H9 (cell line): Measurements from ENCODE around the gene KIF18B. TPM values are rescaled to one million over a fixed set of nuclear protein-coding genes. Genes with fewer than 3 reads are reported as not detected.

Experiments used
- DNase-seq: peaks from one replicate; pipeline ENCODE4 v3.0.0-alpha.2; 2017
- H2AFZ ChIP-seq: one replicate; pipeline ENCODE4 v1.6.1; 2013; ENCODE audit warnings: mild to moderate bottlenecking, low read length, control low read depth, moderate library complexity
- H2AK5ac ChIP-seq: 2 replicates; pipeline ENCODE4 v1.6.1; 2013; ENCODE audit warnings: low read length, control low read depth, mixed read lengths; ENCODE audit not compliant: insufficient read length
- H2BK120ac ChIP-seq: one replicate; pipeline ENCODE4 v1.6.1; 2013; ENCODE audit warnings: low read depth, mild to moderate bottlenecking, low read length, control low read depth, inconsistent platforms; ENCODE audit not compliant: poor library complexity, severe bottlenecking
- H2BK12ac ChIP-seq: 2 replicates; pipeline ENCODE4 v1.6.1; 2013; ENCODE audit warnings: low read length, control low read depth, mixed read lengths, low read depth; ENCODE audit not compliant: insufficient read length
- H2BK15ac ChIP-seq: 2 replicates; pipeline ENCODE4 v1.6.1; 2013; ENCODE audit warnings: low read depth, low read length, control low read depth
- H2BK20ac ChIP-seq: one replicate; pipeline ENCODE4 v1.6.1; 2013; ENCODE audit warnings: low read depth, mild to moderate bottlenecking, low read length, control low read depth, inconsistent platforms; ENCODE audit not compliant: poor library complexity, severe bottlenecking
- H2BK5ac ChIP-seq: 2 replicates; pipeline ENCODE4 v1.6.1; 2013; ENCODE audit warnings: low read length, control low read depth, mixed read lengths; ENCODE audit not compliant: insufficient read length
- H3K14ac ChIP-seq: 2 replicates; pipeline ENCODE4 v1.6.1; 2013; ENCODE audit warnings: low read length, control low read depth; ENCODE audit not compliant: insufficient read depth
- H3K18ac ChIP-seq: 2 replicates; pipeline ENCODE4 v1.6.1; 2013; ENCODE audit warnings: low read depth, mild to moderate bottlenecking, mixed read lengths, low read length, control low read depth; ENCODE audit not compliant: insufficient read length
- H3K23ac ChIP-seq: 2 replicates; pipeline ENCODE4 v1.6.1; 2013; ENCODE audit warnings: low read length, control low read depth, mixed read lengths, low read depth; ENCODE audit not compliant: insufficient read length
- H3K23me2 ChIP-seq: 2 replicates; pipeline ENCODE4 v1.6.1; 2013; ENCODE audit warnings: low read depth, mild to moderate bottlenecking, mixed read lengths, low read length, control low read depth; ENCODE audit not compliant: insufficient read length, poor library complexity, severe bottlenecking
- H3K27ac ChIP-seq: 2 replicates; pipeline ENCODE4 v1.5.1; 2013; ENCODE audit warnings: low read length, control low read depth, mixed read lengths, low read depth; ENCODE audit not compliant: insufficient read length
- H3K27me3 ChIP-seq: 2 replicates; pipeline ENCODE4 v1.6.1; 2013; ENCODE audit warnings: low read length, control low read depth, inconsistent platforms; ENCODE audit not compliant: insufficient read depth
- H3K4ac ChIP-seq: 2 replicates; pipeline ENCODE4 v1.6.1; 2013; ENCODE audit warnings: low read depth, mild to moderate bottlenecking, control low read depth, inconsistent platforms, low read length, moderate library complexity
- H3K4me1 ChIP-seq: 2 replicates; pipeline ENCODE4 v1.6.1; 2013; ENCODE audit warnings: low read length, control low read depth, inconsistent platforms; ENCODE audit not compliant: insufficient read depth
- H3K4me2 ChIP-seq: 2 replicates; pipeline ENCODE4 v1.6.1; 2013; ENCODE audit warnings: low read length, control low read depth, mixed read lengths; ENCODE audit not compliant: insufficient read length, insufficient read depth
- H3K56ac ChIP-seq: 2 replicates; pipeline ENCODE4 v1.6.1; 2013; ENCODE audit warnings: low read depth, mild to moderate bottlenecking, mixed read lengths, low read length, control low read depth; ENCODE audit not compliant: insufficient read length
- H3K79me1 ChIP-seq: 2 replicates; pipeline ENCODE4 v1.6.1; 2013; ENCODE audit warnings: low read depth, mild to moderate bottlenecking, moderate library complexity, low read length, control low read depth, inconsistent platforms; ENCODE audit not compliant: insufficient read depth, poor library complexity, severe bottlenecking
- H3K79me2 ChIP-seq: 2 replicates; pipeline ENCODE4 v1.6.1; 2013; ENCODE audit warnings: low read length, control low read depth, inconsistent platforms; ENCODE audit not compliant: insufficient read depth
- H3K9ac ChIP-seq: 2 replicates; pipeline ENCODE4 v1.6.1; 2013; ENCODE audit warnings: low read length, control low read depth, mixed read lengths; ENCODE audit not compliant: insufficient read length; ENCODE audit errors: extremely low read depth
- H3K9me3 ChIP-seq: one replicate; pipeline ENCODE4 v1.6.1; 2013; ENCODE audit warnings: low read depth, low read length, inconsistent platforms; ENCODE audit not compliant: control insufficient read depth
- H3T11ph ChIP-seq: one replicate; pipeline ENCODE4 v1.6.1; 2013; ENCODE audit warnings: mild to moderate bottlenecking, low read length, control low read depth, inconsistent platforms
- H4K20me1 ChIP-seq: one replicate; pipeline ENCODE4 v1.6.1; 2013; ENCODE audit not compliant: control insufficient read depth, insufficient read length, insufficient read depth
- H4K5ac ChIP-seq: 2 replicates; pipeline ENCODE4 v1.6.1; 2013; ENCODE audit warnings: low read depth, mild to moderate bottlenecking, mixed read lengths, low read length, control low read depth; ENCODE audit not compliant: insufficient read length
- H4K8ac ChIP-seq: replicated peaks from 2 replicates; pipeline ENCODE4 v1.6.1; 2013; ENCODE audit warnings: low read length, control low read depth, mixed read lengths, low read depth; ENCODE audit not compliant: insufficient read length
- H4K91ac ChIP-seq: 2 replicates; pipeline ENCODE4 v1.6.1; 2013; ENCODE audit warnings: low read depth, mild to moderate bottlenecking, moderate library complexity, mixed read lengths, low read length, control low read depth; ENCODE audit not compliant: insufficient read length
- H3K27ac Mint-ChIP-seq, 3 experiments: 2 replicates in 2 of 3; 3 replicates in 1 of 3; pipeline ENCODE4 v1.8.0; 2020 to 2021; ENCODE audit warnings: mixed read lengths in 3 of 3, mild to moderate bottlenecking in 1 of 3, moderate library complexity in 1 of 3
- H3K27me3 Mint-ChIP-seq: 2 replicates; pipeline ENCODE4 v1.8.0; 2021; ENCODE audit warnings: low read depth, mild to moderate bottlenecking, moderate library complexity, mixed read lengths
- H3K36me3 Mint-ChIP-seq, 3 experiments: 2 replicates in 2 of 3; 3 replicates in 1 of 3; pipeline ENCODE4 v1.8.0; 2020 to 2021; ENCODE audit warnings: low read depth in 3 of 3, mixed read lengths in 3 of 3; ENCODE audit not compliant: insufficient read depth in 1 of 3
- H3K4me1 Mint-ChIP-seq, 2 experiments: 2 replicates each; pipeline ENCODE4 v1.8.0; 2020; ENCODE audit warnings: mixed read lengths in 2 of 2
- H3K4me3 Mint-ChIP-seq, 2 experiments: 2 replicates in 1 of 2; 3 replicates in 1 of 2; pipeline ENCODE4 v1.8.0; 2020 to 2021; ENCODE audit warnings: mild to moderate bottlenecking in 2 of 2, mixed read lengths in 2 of 2, moderate library complexity in 1 of 2
- H3K9me3 Mint-ChIP-seq, 2 experiments: 2 replicates in 1 of 2; 3 replicates in 1 of 2; pipeline ENCODE4 v1.8.0; 2020; ENCODE audit warnings: mild to moderate bottlenecking in 2 of 2, mixed read lengths in 2 of 2, moderate library complexity in 1 of 2
- whole genome bisulfite sequencing: extraction: QIAGEN DNeasy Blood & Tissue Kit; methylation state at CpG from one replicate; pipeline ENCODE4 v1.1.7; 2013; ENCODE audit warnings: missing lambda C conversion rate, low lambda C conversion rate, mixed read lengths; ENCODE audit not compliant: insufficient read length; ENCODE audit errors: extremely low coverage; 5-methylcytosine and 5-hydroxymethylcytosine counted together
- total RNA-seq: library from RNA; stranded (reverse); gene quantifications from 2 replicates; pipeline ENCODE4 v1.2.1, GENCODE V29; 2021
- TF ChIP-seq, protein P1 (sequence below): fragments of 200-600 bp; sonication (generic); conservative IDR thresholded peaks from 3 replicates; pipeline ENCODE4 v1.8.0; 2021; ENCODE audit warnings: antibody characterized with exemption, mild to moderate bottlenecking

The KIF18B gene
- total RNA-seq, 1 experiment from 2014 or later: 51.8 TPM

DNA sequence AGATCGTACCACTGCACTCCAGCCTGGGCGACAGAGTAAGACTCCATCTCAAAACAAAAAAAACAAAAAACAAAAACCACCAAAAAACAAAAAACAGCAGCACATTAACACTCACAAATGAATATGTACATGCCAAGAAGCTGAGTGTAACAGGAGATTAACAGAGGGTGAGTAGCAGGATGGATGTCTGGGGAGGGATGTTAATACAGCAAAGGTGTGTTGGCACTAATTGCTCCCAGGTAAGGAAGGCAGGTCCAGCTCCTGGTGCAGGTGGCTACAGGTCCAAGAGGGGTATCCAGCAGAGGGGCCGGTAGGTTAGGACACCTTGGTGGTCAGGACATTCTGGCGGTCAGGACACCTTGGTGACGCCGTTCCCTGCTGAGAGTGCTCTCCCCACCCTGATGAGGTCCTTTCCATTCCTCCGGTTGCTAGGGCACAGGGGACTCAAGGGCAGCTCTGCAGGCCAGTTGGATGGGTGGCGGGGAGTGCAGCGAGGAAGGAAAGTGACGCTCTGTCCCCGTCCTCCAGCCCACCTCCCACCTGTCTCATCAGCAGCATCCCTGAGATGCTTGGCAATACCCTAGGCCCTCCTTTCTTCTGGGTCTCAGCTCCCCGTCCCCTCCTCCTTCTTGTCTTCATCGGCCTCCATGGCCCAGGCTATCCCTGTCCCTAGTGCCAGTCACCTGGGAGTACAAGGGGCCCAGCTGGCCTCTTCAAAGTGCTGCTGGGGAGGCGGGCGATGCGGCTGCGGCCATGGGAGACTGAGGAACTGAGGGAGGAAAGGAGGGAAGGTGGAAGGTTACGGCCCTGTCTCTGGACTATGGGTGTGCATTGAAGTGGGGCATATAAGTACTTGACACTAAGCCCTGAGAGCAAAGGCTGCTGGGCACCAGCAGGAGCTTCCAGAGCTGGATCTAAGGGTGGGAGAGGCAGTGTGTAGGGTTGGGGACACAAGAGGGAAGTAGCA lies 21.6 kb downstream of the KIF18B start:
- no peak overlapping the region for H3K4ac ChIP-seq
- H2BK12ac ChIP-seq: no peak overlapping the region
- TF ChIP-seq, protein P1, sequence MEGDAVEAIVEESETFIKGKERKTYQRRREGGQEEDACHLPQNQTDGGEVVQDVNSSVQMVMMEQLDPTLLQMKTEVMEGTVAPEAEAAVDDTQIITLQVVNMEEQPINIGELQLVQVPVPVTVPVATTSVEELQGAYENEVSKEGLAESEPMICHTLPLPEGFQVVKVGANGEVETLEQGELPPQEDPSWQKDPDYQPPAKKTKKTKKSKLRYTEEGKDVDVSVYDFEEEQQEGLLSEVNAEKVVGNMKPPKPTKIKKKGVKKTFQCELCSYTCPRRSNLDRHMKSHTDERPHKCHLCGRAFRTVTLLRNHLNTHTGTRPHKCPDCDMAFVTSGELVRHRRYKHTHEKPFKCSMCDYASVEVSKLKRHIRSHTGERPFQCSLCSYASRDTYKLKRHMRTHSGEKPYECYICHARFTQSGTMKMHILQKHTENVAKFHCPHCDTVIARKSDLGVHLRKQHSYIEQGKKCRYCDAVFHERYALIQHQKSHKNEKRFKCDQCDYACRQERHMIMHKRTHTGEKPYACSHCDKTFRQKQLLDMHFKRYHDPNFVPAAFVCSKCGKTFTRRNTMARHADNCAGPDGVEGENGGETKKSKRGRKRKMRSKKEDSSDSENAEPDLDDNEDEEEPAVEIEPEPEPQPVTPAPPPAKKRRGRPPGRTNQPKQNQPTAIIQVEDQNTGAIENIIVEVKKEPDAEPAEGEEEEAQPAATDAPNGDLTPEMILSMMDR: no peak
- Mint-ChIP-seq H3K27me3 (peaks cover 7% of the 10 kb centered on the region), H3K9me3 (no peaks in the 10 kb centered on the region), H3K36me3 (peaks cover 37 to 60% (median 55%) of the 10 kb centered on the region in 3 experiments), H3K4me3 (no peak overlapping the region), H3K4me1 (peaks cover 7 to 22% of the 10 kb centered on the region in 2 experiments), H3K27ac (peak overlapping the region in 1 of 3 experiments; percentile 71; a peak in 2 of 7 replicates)
- H2AK5ac ChIP-seq: no peak overlapping the region
- no peak for DNase-seq
- no peak overlapping the region for H3K14ac ChIP-seq
- H3K27ac ChIP-seq: no peak overlapping the region
- H3K79me2 ChIP-seq: no peaks in the 10 kb centered on the region
- H2BK120ac ChIP-seq: no peak overlapping the region
- no peak overlapping the region for H4K91ac ChIP-seq
- no peak overlapping the region for H3K56ac ChIP-seq
- no CpG with 5 or more reads among the region's 18 CpGs for WGBS
- H4K5ac ChIP-seq: no peak overlapping the region
- H2BK15ac ChIP-seq: no peak overlapping the region
- no peak overlapping the region for H3K9ac ChIP-seq
- no peaks in the 10 kb centered on the region for H3K9me3 ChIP-seq
- no peak overlapping the region for H2BK20ac ChIP-seq
- no peaks in the 10 kb centered on the region for H4K20me1 ChIP-seq
- H3K79me1 ChIP-seq: no peaks in the 10 kb centered on the region
- H2BK5ac ChIP-seq: no peak overlapping the region
- no peak overlapping the region for H3K18ac ChIP-seq
- H3K27me3 ChIP-seq: no peaks in the 10 kb centered on the region
- no peak overlapping the region for H3K23ac ChIP-seq
- peaks cover 4% of the 10 kb centered on the region; the same call in 1 of the 2 replicates for H3K4me1 ChIP-seq
- no peak overlapping the region for H2AFZ ChIP-seq
- H4K8ac ChIP-seq: no peak overlapping the region
- H3K4me2 ChIP-seq: no peak overlapping the region
- no peaks in the 10 kb centered on the region for H3K23me2 ChIP-seq
- no peak overlapping the region for H3T11ph ChIP-seq
